CD4-positive, alpha-beta T cell treated with Interleukin-2 at 100 ng/mL for 4 hours (primary cell): ENCODE results near the gene SH3BP5.
A peak's percentile ranks its signal among the peaks of the same experiment; 100 is the strongest.

Experiments used
- DNase-seq: peaks from one replicate; pipeline ENCODE4 v3.0.0-alpha.2; 2020; ENCODE audit warnings: low spot score

The SH3BP5 gene

GRCh38 chr3:15325228-15325627 is 7.2 kb downstream of the SH3BP5 start:
- DNase-seq, result no peak

GRCh38 chr3:15324379-15324808 is 8.0 kb downstream of the SH3BP5 start:
- no peak for DNase-seq

GRCh38 chr3:15323063-15323462 is 9.3 kb downstream of the SH3BP5 start:
- no peak for DNase-seq

GRCh38 chr3:15321349-15321748 is 11.0 kb downstream of the SH3BP5 start:
- DNase-seq, result no peak

- DNase-seq, result no peak
Observed at GRCh38 chr3:15319575-15319974, 12.8 kb downstream of the SH3BP5 start.

GRCh38 chr3:15319136-15319535 is 13.2 kb downstream of the SH3BP5 start:
- no peak for DNase-seq

GRCh38 chr3:15318661-15319060 is 13.7 kb downstream of the SH3BP5 start:
- DNase-seq, result no peak

- no peak for DNase-seq
Observed at GRCh38 chr3:15316998-15317435, 15.4 kb downstream of the SH3BP5 start.

GRCh38 chr3:15315003-15315402 is 17.4 kb downstream of the SH3BP5 start:
- no peak for DNase-seq

GRCh38 chr3:15314276-15314675 is 18.1 kb downstream of the SH3BP5 start:
- DNase-seq, result no peak

GRCh38 chr3:15313461-15313860 is 18.9 kb downstream of the SH3BP5 start:
- peak; percentile 37 for DNase-seq

GRCh38 chr3:15312550-15312949 is 19.8 kb downstream of the SH3BP5 start:
- DNase-seq, result no peak

- peak; percentile 88 for DNase-seq
Observed at GRCh38 chr3:15310491-15311370, 21.7 kb downstream of the SH3BP5 start.

- DNase-seq, result no peak
Observed at GRCh38 chr3:15309662-15310335, 22.6 kb downstream of the SH3BP5 start.

GRCh38 chr3:15307580-15307979 is 24.8 kb downstream of the SH3BP5 start:
- DNase-seq, result no peak

GRCh38 chr3:15306979-15307359 is 25.4 kb downstream of the SH3BP5 start:
- no peak for DNase-seq

- no peak for DNase-seq
Observed at GRCh38 chr3:15305359-15305844, 27.0 kb downstream of the SH3BP5 start.

GRCh38 chr3:15303728-15304127 is 28.7 kb downstream of the SH3BP5 start:
- DNase-seq, result no peak

- no peak for DNase-seq
Observed at GRCh38 chr3:15303216-15303615, 29.2 kb downstream of the SH3BP5 start.

GRCh38 chr3:15301761-15302160 is 30.6 kb downstream of the SH3BP5 start:
- no peak for DNase-seq

- no peak for DNase-seq
Observed at GRCh38 chr3:15300323-15301078, 31.9 kb downstream of the SH3BP5 start.

GRCh38 chr3:15299036-15299435 is 33.4 kb downstream of the SH3BP5 start:
- no peak for DNase-seq
